ENCODE data around the gene KRT8.
A peak's percentile ranks its signal among the peaks of the same experiment; 100 is the strongest.

KRT8 gene

DNA sequence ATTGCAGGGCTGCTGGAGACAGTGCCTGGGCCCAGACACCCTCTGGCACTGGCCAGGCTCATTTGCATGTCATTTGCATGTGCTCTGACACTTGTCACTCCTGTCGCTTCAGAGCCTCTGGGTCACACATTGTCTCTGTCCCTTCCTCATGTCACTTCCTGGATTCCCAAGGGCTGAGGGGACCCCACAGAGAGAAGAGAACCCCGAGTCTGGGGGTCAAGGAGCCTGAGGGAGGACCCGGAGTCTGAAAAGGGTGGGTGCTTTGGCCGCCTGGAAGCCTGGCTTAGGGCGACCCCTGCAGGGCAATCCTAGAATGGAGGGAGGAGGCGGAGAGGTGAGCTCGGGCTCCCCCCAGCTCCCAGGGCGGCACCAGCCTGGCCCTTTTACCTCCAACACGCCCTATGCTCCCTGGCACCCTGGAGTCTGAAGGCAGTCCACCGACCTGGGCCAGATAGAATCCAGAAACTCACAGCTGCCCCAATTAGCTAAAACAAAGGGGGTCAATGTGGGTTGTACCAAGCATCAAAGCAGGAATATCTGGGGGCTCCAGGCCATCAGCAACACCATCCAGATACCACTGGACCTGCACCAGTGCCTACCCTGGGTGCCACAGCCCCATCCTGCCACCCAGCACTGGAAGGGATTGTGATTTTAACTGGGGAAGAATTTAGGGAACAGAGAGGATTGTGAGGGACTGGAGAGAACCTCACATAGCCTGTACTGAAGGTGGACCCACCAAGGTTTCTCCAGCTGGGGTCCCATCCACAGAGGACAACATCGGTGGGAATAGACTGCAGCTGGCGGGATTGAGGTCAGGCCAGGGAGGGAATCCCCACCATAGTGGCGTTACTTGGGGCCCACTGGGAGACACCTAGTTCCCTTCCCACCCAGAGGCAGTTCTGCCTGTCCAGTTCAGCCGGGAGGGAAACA is 34.2 kb downstream of the KRT8 start:
- no peak for TF ChIP-seq CTCF (IDR thresholded peaks at IDR 0.05)
- no peak overlapping the region for H3K4me3 ChIP-seq
- H3K27ac ChIP-seq: peak overlapping the region; percentile 48 to 84
- no peak for DNase-seq (ENCODE audit: low spot score)

DNA sequence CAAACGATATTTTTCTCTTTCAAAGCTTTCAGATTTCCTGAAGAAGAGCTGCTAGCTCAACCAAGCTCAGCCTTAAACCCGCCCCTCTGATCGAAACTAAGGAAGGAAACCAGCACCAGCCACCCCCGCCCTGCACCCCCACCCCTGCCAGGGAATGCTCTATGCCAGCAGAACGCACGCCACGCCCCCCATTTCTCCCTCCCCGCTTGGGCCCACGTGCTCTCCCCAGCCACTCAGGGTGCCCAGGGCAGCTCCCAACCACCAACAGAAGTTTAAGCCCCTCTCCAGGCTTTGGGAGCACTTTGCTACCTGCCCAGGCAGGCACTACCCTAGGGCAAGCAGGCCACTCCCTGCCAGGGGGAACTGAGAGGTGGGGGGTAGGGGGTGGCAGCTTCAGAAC is 37.2 kb downstream of the KRT8 start:
- peak overlapping the region in 1 of 2 donors; percentile 28 for H3K27ac ChIP-seq
- H3K4me3 ChIP-seq: no peak overlapping the region
- no peak for TF ChIP-seq CTCF (IDR thresholded peaks at IDR 0.05)
- no peak for DNase-seq (ENCODE audit: low spot score)

GRCh38 chr12:52867152-52867551 is 37.7 kb downstream of the KRT8 start:
- TF ChIP-seq CTCF (IDR thresholded peaks at IDR 0.05): no peak
- peak overlapping the region in 1 of 2 donors; percentile 28 for H3K27ac ChIP-seq

GRCh38 chr12:52865090-52865944 is 39.6 kb downstream of the KRT8 start:
- no peak for DNase-seq (ENCODE audit: low spot score)
- peak; percentile 68 for TF ChIP-seq CTCF (IDR thresholded peaks at IDR 0.05)
- no peak overlapping the region for H3K4me3 ChIP-seq
- H3K27ac ChIP-seq: no peak overlapping the region

More at GRCh38 chr12:52867152-52867551, 37.7 kb downstream of the KRT8 start:
- DNase-seq (ENCODE audit: low spot score): no peak
- H3K4me3 ChIP-seq: no peak overlapping the region

GRCh38 chr12:52862023-52862422 is 42.9 kb downstream of the KRT8 start:
- no peak overlapping the region for H3K4me3 ChIP-seq
- no peak for TF ChIP-seq CTCF (IDR thresholded peaks at IDR 0.05)
- DNase-seq (ENCODE audit: low spot score): no peak
- H3K27ac ChIP-seq: no peak overlapping the region

DNA sequence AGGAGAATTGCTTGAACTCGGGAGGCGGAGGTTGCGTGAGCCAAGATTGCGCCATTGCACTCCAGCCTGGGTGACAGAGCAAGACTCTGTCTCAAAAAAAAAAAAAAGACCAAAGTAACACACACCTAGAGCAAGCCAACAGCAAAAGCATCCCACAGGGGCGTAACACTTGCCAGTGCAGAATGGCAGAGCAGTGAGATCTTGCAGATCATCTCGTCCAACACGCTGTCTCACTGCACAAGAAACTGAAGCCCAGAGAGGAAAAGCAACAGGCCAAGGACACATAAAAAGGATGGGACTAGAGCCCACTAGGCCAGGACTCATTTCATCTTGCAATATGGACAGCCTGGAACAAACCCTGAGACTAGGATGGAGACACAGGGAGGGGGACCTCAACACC is 43.4 kb downstream of the KRT8 start:
- Histone ChIP-seq H3K27ac (no peak overlapping the region), H3K4me3 (no peak overlapping the region)
- TF ChIP-seq CTCF (IDR thresholded peaks at IDR 0.05): no peak
- DNase-seq (ENCODE audit: low spot score): no peak

All from coronary artery (tissue), 2 donors.